ENCODE data around the gene MALRD1. TPM values are rescaled to one million over a fixed set of nuclear protein-coding genes. Genes with fewer than 3 reads are reported as not detected.

The MALRD1 gene
- total RNA-seq, 4 donors from 2014 or later, result 0.33 to 7.5 (median 1.1) TPM

- H3K9me3 ChIP-seq, result no peaks in the 10 kb centered on the region
- H3K4me1 ChIP-seq, result no peaks in the 10 kb centered on the region
- no peak overlapping the region for H3K27ac ChIP-seq (replicated peaks in 1 of 4)
- no peaks in the 10 kb centered on the region for H3K27me3 ChIP-seq
- DNase-seq (ENCODE audit: extremely low spot score), result no peak
- intact Hi-C loops (cut with DNase I), result no loop called here
- H3K36me3 ChIP-seq, result no peaks in the 10 kb centered on the region
- H3K4me3 ChIP-seq, result no peak overlapping the region
- WGBS, result 86% methylated on average over 7 of the region's 7 CpGs
- TF ChIP-seq CTCF (IDR thresholded peaks at IDR 0.05) (no peak), POLR2AphosphoS5 (IDR thresholded peaks at IDR 0.05) (no peak), EP300 (IDR thresholded peaks at IDR 0.05) (no peak)
These were observed 31.3 kb upstream of the MALRD1 start for GRCh38 chr10:19017116-19017890.

GRCh38 chr10:19021162-19021561, 27.4 kb upstream of the MALRD1 start:
- Histone ChIP-seq H3K9me3 (no peaks in the 10 kb centered on the region), H3K27ac (replicated peaks in 1 of 4) (no peak overlapping the region), H3K27me3 (no peaks in the 10 kb centered on the region), H3K36me3 (no peaks in the 10 kb centered on the region), H3K4me3 (no peak overlapping the region), H3K4me1 (no peaks in the 10 kb centered on the region)
- intact Hi-C loops (cut with DNase I), result no loop called here
- 62% methylated on average over 2 of the region's 2 CpGs for WGBS
- no peak for DNase-seq (ENCODE audit: extremely low spot score)
- no peak for TF ChIP-seq EP300 (IDR thresholded peaks at IDR 0.05)
- no peak for TF ChIP-seq POLR2A (IDR thresholded peaks at IDR 0.05; ENCODE audit: low read depth)
- no peak for TF ChIP-seq CTCF (IDR thresholded peaks at IDR 0.05)
- no peak for TF ChIP-seq POLR2AphosphoS5 (IDR thresholded peaks at IDR 0.05)

DNA sequence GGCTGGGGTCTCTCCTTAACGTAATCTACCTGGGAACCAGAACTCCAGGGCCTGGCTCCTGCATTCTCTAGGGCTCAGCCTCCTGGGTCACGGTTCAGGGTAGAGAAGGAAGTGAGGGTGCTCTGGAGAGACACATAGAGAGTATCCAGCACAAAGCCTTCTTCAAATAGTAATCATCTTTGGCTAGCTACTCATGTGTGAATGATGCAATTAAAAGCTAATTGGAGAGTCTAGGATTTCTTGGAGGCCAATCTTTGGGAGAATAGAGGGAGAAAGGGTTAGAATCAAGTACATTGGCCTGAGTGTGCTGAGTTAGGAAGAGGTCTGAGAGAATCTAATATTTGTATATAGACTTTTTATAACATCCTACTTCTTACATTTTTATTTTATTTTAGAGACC, 24.0 kb upstream of the MALRD1 start:
- intact Hi-C loops (cut with DNase I), result no loop called here
- DNase-seq (ENCODE audit: extremely low spot score), result no peak
- H3K4me1 ChIP-seq, result no peaks in the 10 kb centered on the region
- TF ChIP-seq EP300 (IDR thresholded peaks at IDR 0.05), result no peak
- no peak for TF ChIP-seq POLR2AphosphoS5 (IDR thresholded peaks at IDR 0.05)
- no peak for TF ChIP-seq CTCF (IDR thresholded peaks at IDR 0.05)
- no peak for TF ChIP-seq POLR2A (IDR thresholded peaks at IDR 0.05; ENCODE audit: low read depth)
- H3K9me3 ChIP-seq, result no peaks in the 10 kb centered on the region
- H3K4me3 ChIP-seq, result no peak overlapping the region
- H3K36me3 ChIP-seq, result no peaks in the 10 kb centered on the region
- no peaks in the 10 kb centered on the region for H3K27me3 ChIP-seq
- 68% methylated on average over 2 of the region's 2 CpGs for WGBS
- H3K27ac ChIP-seq (replicated peaks in 1 of 4), result no peak overlapping the region

DNA sequence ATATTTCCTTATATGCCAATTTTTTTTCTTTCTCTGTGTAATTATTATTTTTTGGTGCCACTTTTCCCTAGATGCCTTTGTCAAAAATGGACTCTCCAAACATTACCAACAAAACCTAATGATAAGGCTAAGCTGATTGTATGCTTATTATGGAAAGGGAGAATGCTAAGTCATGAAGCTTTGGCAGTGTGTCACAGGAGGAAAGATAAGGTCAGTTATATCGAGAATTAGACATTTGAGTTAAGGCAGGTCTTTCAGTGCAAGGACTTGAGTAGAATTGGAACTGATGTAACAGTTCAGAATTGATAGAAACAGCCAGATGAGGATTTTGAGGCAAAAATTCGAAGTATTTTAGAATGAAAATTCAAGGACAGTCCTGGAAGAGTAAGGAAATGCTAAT, 16.8 kb upstream of the MALRD1 start:
- Histone ChIP-seq H3K4me3 (no peak overlapping the region), H3K27ac (replicated peaks in 1 of 4) (no peak overlapping the region), H3K9me3 (no peaks in the 10 kb centered on the region), H3K4me1 (no peaks in the 10 kb centered on the region), H3K36me3 (no peaks in the 10 kb centered on the region), H3K27me3 (no peaks in the 10 kb centered on the region)
- intact Hi-C loops (cut with DNase I), result no loop called here
- TF ChIP-seq CTCF (IDR thresholded peaks at IDR 0.05) (no peak), EP300 (IDR thresholded peaks at IDR 0.05) (no peak), POLR2A (IDR thresholded peaks at IDR 0.05; ENCODE audit: low read depth) (no peak), POLR2AphosphoS5 (IDR thresholded peaks at IDR 0.05) (no peak)
- 65% methylated on average over 2 of the region's 2 CpGs for WGBS
- no peak for DNase-seq (ENCODE audit: extremely low spot score)

- intact Hi-C loops (cut with DNase I), result no loop called here
- no peak for TF ChIP-seq CTCF (IDR thresholded peaks at IDR 0.05)
- TF ChIP-seq EP300 (IDR thresholded peaks at IDR 0.05), result no peak
- no peaks in the 10 kb centered on the region for H3K4me1 ChIP-seq
- H3K9me3 ChIP-seq, result no peaks in the 10 kb centered on the region
- no peak overlapping the region for H3K27ac ChIP-seq (replicated peaks in 1 of 4)
- no peaks in the 10 kb centered on the region for H3K36me3 ChIP-seq
- WGBS, result 95% methylated on average over 1 of the region's 1 CpG
- H3K27me3 ChIP-seq, result no peaks in the 10 kb centered on the region
- no peak overlapping the region for H3K4me3 ChIP-seq
- no peak for DNase-seq (ENCODE audit: extremely low spot score)
These were observed 14.9 kb upstream of the MALRD1 start for GRCh38 chr10:19033741-19034140.
